Stimulated activated CD4-positive, alpha-beta T cell treated with anti-CD3 and anti-CD28 coated beads, TNF-alpha, amount 100 ng/mL, for 48 hours (primary cell): ENCODE results near the gene NOL7.

Source experiments
- DNase-seq, 3 donors: peaks; one replicate each; pipeline ENCODE4 v3.0.0-alpha.2; 2020; ENCODE audit warnings: low read depth in 3 of 3

The NOL7 gene

DNA sequence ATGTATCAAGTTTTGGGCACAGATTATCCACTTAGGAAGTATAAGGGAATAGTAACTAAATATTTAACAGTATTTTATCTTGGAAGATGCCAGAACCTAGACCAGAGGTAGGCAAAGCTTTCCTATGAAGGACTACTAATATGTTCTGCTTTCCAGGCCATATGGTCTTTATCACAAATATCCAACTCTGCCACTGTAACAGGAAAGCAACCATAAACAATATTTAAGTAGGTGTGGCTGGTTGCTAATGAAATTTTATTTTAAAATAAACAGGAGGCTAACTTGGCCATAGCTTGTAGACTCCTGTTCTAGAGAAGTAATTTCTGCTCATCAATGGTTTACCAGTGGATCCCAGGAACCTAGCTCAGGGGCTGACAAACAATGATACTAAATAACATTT lies 39.4 kb downstream of the NOL7 start:
- DNase-seq, result no peak

DNA sequence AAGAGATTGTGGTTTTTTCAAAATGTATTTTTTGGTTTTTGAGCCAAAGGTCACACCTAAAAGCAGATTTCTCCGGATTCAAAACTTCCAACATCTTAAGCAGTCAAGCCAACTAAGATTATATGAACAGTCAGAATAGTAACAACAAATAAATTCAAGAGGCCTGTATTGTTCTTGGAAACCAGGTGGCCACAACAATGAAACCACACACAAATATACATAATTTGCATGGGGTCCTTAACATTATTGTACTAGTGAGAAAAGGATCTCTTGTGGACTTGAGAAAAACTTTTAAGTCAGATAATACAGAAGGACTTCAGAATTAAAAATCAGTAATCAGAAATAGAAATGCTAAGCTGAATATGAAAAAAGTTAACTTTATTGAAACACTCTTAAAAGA lies 40.6 kb downstream of the NOL7 start:
- no peak for DNase-seq

DNA sequence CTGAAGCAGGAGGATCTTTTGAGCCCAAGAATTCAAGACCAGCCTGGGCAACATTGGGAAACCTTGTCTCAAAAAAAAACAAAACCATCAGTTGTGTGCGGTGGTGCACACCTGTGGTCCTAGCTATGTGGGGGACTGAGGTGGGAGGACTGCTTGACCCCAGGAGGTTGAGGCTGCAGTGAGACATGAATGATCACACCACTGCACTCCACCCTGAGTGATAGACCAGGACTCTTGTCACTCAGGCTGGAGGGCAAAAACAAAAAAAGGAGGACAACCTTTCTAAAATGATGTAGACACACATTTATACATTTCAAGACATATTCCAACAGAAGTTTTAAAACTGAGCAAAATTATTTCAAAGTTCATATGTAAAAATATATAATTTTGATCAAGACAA lies 45.1 kb downstream of the NOL7 start:
- no peak for DNase-seq

DNA sequence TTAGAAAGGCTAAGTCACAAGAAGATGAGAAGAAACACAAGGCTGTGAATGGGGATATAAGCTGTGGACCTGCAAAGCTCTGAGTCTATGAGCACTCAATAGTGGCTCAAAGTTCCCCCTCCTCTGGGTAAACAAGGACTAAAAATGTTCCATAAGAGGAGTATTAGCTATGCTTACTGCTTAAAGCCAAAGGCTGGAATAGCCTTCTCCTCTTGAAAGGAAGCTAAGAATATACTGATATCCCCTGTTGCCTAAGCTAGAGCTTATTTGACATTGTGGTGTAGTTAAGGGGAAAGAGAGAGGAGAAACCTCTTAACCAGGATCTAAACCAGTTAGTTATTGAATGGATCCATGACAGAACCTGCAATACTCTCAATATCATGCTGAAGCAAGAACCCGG lies 45.8 kb downstream of the NOL7 start:
- no peak for DNase-seq

DNA sequence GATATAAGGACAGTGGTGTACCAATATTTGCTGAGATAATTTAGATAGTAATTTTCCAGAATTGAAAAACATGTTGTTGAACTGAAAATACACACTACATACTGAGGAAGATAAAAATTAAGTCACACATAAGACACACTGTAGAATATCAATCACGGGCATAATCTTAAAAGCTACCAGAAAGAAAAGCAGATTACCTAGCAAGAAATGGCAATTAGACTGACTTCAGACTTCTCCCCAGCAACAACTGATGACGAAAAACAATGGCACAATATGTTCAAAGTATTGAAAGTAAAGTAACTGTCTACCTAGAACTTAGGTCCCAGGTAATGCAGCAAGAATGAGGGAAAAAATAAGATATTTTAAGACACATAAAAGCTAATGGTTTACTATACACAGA lies 46.5 kb downstream of the NOL7 start:
- no peak for DNase-seq

DNA sequence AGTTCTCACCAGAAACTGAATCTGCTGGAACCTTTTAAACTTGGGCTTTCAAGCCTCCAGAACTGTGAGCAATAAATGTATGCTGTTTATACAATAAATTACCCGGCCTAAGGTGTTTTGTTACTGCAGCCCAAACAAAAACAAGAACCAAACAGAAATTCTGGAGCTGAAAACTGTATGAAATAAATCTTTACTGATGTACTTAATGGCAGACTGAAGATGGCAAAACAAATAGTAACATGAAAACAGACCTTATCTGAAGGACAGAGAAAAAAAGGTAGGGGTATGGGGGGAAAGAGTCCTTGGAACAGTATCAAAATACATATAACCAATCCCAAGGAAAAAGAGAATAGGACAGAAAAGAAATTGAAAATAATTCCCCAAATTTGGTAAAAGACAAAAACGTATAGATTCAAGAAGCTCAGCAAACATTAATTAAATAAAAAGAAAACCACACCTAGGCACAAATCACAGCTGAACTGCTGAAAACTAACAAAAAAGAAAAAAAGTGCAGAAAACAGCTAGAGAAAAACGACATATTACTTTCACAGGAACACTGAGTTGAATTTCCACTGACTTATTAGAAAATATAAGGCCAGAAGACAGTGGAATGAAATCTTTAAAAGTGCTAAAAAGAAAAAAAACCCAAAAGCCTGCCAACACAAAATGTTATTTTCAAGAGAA lies 47.7 kb downstream of the NOL7 start:
- no peak for DNase-seq

DNA sequence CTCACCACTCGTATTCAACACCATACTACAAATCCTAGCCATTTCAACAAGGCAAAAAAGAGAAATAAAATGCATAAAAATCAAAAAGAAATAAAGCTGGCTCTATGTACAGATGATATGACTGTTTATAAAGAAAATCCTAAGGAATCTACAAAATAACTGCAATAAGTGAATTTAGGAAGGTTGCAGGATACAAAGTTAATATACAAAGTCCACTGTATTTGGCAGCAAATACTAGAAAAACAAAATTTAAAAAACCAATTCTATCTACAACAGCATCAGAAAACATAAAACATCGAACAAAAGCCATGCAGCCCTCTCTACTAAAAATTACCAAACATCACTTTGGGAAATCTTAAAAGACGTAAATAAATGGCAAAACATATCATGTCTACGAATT lies 48.9 kb downstream of the NOL7 start:
- no peak for DNase-seq

DNA sequence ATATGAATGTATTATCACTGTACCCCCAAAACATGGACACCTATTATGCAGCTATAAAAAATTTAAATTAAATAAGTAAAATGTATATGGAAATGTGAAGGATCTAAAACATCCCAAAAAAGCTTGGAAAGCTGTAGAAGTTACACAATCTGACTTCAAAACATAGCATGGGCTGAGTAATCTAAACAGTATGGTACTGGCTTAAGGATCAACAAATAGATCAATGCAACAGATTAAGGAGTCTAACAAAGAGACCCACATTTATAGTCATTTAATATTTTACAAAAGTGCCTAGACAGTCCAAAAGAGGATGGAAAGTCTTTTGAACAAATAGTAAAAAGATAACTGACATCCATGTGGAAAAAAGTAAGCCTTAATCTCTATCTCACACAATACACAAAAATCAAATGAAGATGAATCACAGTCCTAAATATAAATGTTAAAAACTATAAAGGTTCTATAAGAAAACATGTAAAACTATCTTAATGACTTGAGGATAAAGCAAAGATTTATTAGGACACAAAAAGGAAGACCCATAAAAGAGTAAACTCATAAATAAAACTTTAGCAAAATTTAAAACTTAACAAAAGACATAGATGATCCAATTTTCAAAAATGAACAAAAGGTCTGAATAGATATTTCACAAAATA lies 49.7 kb downstream of the NOL7 start:
- no peak for DNase-seq

DNA sequence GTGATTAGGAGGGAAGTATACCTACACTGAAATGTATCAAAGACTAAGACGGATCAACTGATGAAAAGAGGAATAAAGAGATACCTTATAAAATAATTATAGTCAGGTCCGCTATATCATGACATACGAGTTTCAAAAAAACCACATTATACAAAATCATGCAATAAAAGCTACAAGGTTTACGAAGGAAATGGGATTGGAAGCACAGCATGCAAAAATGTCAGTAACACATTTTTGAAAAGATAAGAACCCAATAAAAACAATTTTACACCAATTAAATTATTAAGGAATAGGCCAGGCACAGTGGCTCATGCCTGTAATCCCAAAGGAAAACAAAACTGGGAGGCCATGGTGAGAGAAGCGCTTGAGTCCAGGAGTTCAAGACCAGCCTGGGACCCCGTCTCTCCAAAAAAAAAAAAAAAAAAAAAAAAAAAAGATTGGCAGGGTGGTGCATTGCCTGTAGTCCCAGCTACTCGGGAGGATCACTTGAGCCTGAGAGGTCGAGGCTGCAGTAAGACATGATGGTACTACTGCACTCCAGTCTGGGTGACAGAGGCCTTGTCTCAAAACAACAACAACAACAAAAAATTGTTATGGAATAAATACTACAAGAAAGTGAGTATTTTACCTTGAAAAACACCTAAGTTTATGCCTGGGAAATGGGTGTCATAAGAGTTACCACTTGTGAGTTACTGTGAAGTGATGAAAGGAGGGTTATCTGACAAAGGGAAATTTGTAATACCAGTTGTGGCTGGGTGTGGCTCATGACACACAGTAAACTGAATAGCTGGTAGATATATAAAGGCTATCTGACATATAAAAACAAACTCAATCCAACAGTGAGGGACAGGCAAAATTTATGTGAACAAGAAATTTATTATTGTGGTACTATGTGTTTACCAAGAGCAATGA lies 51.3 kb downstream of the NOL7 start:
- no peak for DNase-seq

DNA sequence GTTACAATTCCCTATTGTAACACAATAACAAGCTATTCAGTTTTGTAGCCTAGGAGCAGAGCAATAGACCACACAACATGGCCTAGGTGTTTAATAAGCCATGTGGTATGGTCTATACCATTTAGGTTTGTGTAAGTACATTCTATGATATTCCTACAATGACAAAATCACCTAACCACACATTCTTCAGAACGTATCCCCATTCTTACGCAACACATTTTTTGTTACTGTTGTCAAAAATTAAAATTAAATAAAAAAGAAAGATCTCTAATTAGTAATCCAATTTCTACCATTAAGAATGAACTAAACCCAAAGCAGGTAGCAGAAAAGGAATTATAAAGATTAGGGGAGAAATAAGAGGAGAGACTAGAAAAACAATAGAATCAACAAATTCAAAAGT lies 52.5 kb downstream of the NOL7 start:
- DNase-seq, result no peak

DNA sequence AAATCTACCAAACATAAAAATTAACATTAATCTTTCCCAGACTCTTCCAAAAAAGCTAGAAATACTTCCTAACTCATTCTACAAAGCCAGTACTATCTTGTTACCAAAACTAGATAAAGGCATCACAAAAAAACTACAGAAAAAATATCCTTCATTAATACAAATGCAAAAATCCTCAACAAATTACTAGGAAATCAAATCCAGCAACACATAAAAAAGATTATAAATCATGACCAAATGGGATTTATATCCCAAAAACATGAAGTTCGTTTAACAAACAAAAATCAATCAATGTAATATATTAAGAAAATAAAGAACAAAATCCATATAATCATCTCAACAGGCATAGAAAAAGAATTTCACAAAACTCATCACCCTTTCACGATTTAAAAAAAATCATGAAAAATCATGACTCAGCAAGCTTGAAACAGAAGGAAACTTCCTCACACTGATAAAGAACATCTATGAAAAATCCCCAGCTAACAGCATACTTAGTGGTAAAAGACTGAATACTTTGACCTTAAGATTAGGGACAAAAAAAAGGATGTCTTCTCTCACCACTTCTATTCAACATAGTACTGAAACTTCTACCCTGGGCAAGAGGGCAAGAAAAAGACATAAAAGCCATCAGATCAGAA lies 53.3 kb downstream of the NOL7 start:
- no peak for DNase-seq

DNA sequence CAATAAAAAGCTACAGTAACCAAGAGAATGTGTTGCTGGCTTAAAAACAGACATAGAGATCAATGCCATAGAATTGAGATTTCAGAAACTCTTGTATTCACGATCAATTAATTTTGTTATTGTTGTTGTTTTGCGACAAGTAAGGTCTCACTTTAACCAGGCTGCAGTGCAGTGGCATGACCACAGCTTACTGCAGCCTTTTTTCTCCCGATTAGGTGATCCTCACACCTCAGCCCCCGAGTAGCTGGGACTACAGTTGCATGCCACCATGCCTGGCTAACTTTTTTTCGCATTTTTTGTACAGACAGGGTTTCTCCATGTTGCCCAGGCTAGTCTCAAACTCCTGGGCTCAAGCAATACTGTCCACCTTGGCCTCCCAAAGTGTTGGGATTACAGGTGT lies 54.3 kb downstream of the NOL7 start:
- DNase-seq, result no peak
